GM18907 (cell line): Measurements from ENCODE around the gene CARD11.
"Not testable (repeated sequence)": the region's sequence is repeated elsewhere in the genome, so short reads cannot be mapped to it uniquely, and the experiment has no call there.

Source experiments
- ATAC-seq: cut with Tn5 transposase; IDR thresholded peaks from one replicate; pipeline ENCODE4 v1.9.1; 2021; ENCODE audit warnings: mild to moderate bottlenecking, moderate library complexity; ENCODE audit not compliant: unreplicated experiment

CARD11 gene

DNA sequence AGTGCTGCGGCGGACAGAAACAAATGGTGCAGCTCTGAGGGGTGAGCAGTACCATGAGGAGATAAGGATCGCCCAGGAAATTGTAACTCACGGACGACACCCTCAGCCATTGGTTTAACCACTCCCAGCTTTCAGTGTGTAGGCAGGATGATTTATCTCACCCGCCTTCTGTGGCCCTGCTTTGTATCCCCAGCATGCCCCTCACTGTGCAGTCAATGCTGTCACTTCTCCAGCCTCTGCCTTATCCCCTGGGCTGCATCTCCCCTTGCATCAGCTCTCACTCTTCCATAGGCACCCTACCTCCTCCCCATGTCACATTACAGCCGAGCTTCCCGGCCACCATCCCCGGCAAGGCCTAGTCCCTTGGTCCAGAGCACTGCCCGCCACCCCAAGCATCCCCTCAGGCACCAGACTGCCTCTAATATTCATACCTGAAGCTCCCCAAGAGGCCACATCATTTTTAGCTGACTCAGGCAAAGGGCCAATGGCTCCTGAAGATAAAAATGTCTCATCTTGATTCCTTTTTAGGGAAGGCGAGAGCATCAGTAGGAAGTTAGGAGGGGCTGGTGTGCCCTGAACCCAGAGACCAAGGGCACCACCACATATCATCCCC, 77.1 kb downstream of the CARD11 start:
- ATAC-seq, result no peak

DNA sequence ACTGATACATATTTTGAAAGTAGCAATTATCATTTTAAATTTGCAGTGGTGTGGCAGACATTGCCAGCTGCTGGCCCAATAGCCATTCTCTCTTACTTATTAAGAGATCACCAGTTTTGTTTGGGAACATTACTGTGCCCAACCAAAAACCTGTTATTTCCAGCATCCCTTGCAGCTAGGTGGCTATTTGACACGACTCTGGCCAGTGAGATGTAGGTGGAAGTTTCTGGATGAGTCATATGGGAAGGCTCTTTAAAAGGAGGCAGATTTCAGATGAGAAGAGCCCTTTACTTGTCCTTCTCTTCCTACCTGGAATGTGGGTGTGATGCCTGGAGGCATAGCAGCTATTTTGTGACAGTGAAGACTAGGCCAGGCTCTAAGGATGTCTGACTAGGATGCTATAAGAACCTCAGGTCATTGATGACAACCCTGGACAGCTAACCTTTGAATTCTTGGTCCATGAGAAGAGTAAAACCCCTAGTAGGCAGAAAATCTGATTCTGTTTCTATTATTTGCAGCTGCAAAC, 77.9 kb downstream of the CARD11 start:
- no peak for ATAC-seq

DNA sequence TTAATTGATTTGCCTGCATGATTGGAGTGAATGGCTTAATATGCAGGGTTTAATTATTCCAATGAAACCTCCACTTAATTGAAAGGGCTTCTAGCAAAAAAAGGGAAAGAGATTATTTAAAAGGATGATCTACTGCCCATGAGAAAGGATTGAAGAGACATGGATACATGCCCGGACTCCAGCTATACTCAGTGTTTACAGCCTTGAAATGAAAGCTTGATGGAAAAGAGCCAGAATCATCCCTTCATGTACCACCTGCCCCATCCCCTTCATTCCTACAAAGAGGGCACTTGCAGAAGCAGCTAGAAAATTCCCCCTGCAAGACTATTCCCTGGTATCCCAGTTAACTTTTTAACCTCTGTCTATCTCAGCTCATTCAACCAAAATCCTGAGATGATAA, 78.4 kb downstream of the CARD11 start:
- ATAC-seq, result no peak

DNA sequence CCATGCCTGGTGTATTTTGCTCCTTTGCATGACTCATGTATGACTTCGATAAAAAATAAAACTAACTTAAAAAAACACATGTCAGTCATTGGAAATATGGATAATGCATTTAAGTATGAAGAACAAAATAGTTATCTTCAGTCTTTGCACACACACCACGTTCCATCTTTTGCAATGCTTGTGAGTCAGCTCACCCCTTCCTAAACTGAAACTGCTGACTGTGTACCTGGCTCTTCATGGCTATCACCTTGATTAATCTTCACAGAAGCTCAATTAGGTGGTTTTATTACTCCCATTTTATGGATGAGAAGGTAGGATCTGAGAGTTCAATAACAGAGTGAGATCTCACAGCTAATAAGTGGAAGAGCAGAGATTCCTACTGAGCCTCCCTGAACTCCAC, 79.5 kb downstream of the CARD11 start:
- no peak for ATAC-seq

DNA sequence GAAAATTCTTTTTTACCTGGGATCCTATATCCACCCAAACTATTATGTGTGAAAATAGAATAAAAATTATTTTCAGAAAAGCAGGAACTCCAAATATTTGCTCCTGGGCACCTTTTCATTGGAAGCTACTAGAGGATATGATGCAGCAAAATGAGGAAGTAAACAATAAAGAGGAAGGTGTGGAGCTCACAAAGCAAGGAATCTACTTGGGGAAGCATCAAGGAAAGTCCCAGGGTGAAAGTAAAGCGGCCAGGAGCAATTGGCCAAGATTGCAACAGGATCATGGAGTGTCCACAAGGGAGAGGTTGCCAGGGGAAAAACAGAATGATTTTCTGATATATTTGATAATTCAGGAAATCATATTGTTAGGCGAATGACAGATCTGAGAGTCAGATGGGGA, 80.8 kb downstream of the CARD11 start:
- no peak for ATAC-seq

DNA sequence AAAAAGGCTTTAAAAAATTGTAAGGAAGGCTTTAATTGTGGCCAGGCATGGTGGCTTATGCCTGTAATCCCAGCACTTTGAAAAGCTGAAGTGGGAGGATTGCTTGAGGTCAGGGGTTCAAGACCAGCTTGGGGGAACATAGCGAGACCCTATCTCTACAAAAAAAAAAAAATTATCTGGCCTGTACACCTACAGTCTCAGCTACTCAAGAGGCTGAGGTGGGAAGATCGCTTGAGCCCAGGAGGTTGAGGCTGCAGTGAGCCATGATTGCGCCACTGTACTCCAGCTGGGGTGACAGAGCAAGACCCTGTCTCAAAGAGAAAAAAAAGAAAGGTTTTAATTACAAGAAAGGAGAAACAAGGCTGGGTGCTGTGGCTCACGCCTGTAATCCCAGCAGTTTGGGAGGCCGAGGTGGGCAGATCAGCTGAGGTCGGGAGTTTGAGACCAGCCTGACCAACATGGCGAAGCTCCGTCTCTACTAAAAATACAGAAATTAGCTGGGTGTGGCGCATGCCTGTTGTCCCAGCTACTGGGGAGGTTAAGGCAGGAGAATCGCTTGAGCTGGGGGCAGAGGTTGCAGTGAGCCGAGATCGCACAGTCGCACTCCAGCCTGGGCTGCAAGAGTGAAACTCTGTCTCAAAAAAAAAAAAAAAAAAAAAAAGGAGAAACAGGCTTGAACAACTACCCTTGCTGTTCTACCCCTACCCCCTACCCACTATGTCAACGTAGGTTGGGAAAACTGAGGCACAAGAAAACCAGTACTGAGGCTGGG, 83.7 kb downstream of the CARD11 start:
- no peak for ATAC-seq

DNA sequence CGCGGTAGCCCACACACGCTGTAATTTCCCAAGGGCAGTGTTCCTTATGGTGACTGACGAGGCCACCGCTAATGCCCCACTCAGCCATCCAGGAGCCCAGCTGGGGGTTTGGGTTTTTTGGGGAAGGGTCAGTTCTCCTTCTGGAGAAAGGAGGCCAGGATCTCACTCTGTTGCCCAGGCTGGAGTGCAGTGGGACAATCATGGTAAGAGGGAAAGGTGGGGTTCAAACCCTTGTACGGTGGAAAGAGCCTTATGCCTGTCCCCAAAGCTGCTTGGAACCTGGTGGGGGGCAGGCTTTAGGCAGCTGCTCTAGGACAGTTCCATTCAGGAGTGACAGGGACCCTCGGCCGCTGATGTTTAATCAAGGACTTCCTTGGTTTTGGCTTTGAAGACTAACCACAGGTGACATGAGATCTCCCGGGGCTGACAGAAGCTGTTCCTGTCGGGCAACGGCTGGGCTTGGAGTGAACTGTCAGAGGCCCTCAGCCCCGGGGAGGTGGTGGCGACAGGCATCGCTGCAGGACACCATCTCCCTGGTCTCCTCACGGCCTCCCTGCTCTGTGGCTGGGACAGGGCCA, 84.5 kb downstream of the CARD11 start:
- ATAC-seq, result no peak

DNA sequence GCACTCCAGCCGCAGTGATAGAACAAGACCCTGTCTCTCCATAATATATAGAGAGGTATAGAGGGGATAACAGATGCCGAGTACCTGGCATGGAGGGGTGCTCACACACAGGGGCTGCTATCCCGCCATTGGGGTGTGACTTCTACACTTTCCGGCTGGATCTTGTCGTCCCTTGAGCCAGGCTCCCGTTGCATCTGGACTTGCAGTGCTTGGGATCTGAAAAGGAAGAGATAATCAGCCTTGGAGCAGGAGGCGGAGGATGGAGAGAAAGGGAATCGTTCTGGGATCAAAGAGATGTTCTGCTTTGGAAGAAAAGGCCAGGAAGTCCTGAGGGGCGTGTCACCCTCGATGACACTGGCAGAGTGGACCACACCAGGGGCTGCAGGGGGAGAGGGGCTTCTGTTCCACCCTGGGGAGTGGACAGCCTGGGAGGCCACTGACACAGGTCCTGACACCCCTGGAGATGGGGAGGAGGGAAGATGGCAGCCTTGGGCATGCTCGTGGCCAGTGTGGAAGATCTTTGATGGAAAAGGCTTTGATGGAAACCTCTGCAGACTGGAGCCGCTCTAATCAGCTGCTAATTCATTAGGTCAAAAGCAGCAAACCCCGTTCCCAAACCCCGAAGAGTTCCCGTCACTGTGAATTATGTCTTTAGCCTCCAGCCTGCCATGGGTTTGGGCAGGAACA, 85.1 kb downstream of the CARD11 start:
- ATAC-seq, result no peak

DNA sequence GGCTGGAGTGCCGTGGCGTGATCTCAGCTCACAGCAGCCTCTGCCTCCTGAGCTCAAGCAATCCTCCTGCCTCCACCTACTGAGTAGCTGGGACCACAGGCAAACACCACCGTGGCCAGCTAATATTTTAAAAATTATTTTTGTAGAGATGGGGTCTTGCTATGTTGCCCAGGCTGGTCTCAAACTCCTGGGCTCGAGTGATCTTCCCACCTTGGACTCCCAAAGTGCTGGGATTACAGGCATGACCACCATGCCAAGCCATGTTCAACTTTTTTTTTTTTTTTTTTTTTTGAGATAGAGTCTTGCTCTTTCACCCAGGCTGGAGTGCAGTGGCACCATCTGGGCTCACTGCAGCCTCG, 86.3 kb downstream of the CARD11 start:
- ATAC-seq, result not testable (repeated sequence)

DNA sequence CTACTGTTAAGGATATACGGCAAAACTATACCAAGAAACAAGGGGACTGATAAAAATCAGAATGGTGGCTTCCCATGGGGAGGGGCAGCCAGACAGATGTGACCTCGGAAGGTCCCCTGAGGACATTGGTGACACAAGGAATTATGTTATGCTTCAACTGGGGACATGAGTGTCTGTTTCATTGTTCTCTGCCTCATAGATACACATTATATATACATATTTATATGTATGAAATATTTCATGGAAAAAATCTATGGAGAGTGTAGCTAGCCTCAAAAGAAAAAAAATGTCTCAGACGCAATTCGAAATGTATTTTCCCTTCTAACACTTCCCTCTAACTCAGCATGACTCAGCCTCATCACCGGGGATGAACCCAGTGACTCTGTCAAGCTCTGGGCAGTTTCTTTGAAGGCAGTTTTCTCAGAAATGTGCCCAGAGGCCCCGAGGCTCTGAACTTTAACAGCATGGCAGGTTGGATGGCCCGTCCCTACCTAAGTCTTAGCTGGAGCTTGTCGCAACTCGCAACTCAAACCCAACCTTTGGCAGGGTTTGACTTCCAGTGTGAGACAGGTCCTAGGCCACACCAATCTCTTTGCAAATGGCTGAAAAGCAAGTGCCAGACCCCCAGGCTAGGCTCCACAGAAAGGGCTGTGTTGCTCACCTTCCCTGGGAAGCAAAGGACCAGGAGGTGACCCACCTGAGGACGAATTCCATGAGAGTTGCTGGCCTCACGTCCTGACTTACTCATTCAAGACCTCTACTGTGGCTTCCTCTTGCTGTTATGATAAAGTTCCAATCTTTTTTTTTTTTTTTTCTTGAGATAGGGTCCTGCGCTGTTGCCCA, 86.9 kb downstream of the CARD11 start:
- ATAC-seq, result no peak

DNA sequence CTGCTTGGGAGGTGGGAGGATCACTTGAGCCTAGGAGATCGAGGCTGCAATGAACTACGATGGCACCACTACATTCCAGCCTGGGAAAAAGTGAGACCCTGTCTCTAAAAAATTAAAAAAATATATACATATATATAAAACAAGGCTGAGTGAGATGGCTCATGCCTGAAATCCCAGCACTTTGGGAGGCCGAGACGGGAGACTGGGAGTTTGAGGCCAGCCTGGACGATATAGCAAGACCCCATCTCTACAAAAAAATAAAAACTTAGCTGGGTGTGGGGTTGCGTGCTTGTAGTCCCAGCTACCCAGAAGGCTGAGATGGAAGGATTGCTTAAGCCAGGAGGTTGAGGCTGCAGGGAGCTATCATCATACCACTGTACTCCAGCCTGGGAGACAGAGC, 87.6 kb downstream of the CARD11 start:
- ATAC-seq, result no peak

DNA sequence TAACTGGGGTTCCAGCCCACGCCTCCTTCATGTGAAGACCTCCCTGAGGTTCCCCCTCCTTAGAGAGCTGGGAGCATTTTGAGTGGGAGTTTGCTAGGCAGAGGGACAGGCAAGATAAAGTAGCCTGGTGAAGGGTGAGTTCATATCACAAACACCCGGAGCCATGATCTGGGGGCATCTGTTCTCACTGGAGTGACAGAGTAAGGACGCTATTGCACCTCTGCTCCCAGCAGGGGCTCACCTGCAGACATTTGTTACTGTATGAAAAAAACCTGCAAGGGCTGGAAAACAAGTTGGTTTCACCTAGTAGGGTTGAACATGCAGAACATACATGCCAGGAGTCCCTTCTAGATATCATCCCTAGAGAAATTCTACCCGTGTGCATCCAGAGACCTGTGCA, 88.4 kb downstream of the CARD11 start:
- ATAC-seq, result no peak

DNA sequence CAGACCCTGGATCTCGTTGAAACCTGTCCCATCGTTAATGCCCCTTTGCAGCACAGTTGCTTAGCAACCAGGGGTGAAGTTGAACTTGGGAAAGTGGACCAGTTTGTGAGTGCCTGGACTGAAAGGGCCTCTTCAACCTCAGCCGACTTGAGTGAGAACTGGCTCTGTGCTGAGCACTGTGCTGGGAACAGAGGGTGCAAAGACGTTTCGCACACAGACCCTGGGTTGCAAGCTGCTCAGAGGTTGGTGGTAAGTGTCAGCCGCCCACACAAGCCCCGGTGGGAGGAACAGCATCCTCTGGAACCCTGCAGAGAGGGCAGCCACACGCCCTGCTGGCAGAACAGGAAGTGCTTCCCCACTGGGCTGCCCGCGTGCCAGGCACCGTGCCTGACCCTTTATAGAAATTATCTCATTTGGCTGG, 89.2 kb downstream of the CARD11 start:
- ATAC-seq, result no peak

DNA sequence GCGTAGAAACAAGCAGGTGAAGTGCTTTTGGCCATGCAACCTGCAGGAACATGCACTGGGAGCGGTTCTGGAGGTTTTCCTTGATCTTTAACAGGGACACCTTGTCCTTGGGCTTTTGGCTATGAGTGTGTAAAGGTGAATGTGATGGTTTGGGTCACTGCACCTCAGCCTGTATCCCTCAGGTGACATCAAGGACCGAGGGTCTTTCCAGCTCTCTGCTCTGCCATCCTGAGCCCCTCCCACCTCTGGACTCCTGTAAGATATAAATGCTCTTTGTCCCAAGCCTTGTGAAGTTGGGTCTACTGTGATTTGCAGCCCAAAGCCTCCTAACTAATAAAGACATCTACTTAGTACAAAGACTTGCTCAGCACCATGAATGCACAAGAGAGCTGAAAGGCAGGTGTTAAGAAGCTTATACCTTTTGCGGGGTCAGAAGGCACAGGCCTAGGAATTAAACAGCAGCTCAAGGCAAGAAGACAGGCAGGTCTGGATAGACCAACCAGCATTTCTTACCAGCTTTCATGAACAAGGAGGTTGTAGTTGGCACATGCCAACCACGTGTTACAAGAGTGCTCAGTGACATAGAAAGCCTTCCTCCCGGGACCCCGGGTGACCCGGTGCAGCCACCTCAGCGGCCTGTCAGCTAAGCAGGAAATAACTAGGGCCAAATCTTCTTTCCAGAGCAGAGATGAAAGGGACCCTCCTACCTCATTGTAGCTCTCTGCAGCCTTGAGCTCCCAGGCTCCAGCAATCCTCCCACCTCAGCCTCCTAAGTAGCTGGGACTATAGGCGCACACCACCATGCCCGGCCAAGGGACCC, 89.9 kb downstream of the CARD11 start:
- ATAC-seq, result no peak

DNA sequence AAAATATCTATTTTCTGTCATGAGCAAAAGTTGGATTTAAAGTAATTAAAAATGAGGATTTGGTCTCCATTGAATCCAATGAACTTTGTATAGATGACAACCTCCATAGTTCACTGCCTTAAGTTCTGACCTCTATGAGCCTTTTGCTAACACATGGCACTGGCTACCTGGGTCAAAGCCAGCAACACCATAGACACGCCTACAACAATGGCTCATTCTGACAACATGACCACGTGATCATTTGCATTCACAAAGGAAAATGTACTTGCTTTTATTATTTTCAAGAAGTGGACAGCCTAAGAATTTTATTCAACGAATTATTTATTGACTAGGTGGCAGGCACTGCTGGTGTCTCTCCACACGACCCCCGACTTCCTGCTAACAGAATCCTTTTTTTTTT, 90.6 kb downstream of the CARD11 start:
- ATAC-seq, result no peak

DNA sequence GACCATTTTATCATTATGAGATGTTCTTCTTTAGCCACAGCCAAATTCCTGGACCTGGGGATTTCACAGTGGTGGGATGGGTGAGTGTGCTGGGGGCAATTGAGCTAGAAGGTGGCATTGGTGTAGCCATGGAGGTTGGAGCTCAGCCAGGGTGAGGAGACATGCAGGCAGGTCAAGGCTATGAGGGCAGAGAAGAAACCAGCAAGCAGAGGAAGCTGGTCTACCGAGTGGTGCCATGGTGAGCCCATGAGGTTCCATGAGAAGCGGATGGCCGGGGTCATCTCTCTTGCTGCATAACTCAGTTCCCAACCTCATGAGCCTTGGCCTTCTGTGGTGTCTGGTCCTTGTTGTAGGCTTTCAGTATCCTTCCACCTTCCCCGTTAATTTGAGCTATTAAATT, 91.4 kb downstream of the CARD11 start:
- ATAC-seq, result no peak

DNA sequence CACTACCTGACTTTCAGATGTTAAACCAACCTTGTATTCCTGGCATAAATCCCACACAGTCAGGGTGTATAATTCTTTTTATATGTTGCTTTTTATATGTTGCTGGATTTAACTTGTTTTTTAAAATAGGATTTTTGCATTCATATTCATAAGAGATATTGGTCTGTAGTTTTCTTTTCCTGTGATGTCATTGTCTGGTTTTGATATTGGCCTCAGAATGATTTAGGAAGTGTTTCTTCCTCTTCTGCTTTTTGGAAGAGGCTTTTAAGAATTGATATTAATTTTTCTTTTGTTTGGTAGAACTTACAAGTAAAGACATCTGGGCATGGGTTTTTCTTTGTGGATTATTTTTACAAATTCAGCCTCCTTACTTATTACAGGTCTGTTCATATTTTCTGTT, 93.1 kb downstream of the CARD11 start:
- ATAC-seq, result no peak

DNA sequence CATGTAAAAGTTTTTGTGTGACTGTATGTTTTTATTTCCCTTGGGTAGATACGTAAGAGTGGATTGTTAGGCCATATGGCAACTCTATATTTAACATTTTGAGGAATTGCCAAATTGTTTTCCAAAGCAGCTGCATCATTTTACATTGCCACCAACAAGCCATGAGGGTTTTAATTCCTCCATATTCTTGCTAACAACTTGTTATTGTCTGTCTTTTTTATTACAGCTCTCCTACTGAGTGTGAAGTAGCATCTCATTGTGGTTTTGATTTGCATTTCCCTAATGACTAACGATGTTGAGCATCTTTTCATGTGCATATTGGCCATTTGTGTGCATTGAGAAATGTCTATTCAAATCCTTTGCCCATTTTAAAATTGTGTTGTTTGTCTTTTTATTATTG, 94.9 kb downstream of the CARD11 start:
- no peak for ATAC-seq

DNA sequence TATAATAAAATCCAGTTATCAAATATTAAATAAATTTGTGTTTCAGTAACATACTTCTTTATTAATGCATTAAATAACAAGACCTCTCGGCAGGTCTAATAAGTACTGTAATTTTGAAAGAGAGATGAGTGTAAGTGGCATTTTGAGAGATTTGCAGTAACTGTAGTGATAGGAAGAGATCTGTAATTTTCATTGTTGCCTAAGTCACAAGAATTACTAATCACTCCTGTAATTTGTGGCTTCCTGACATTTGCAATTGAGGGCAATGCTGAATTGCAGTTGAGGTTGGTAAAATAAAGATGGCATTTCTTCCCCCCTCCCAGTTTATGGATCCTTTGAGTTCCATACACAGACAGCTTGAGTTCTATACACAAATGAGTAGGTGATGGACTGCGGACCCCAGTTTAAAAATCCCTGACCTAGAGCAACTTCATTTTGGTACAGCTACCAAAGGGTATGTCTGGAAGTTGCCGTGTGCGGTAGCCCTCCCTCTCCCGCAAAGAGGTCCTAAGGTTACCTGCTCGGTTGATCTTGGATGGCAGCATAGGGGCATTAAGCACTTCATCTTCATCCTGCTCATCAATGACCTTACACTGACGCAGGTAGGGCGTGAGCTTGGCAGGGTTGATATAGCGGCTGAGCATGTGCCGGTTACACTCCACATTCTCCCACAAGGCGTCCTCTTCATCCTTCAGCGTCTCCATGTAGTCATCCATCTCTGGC, 96.4 kb downstream of the CARD11 start:
- no peak for ATAC-seq
